ENCODE measurements around the gene ENTPD2.
"Not testable (repeated sequence)": the region's sequence is repeated elsewhere in the genome, so short reads cannot be mapped to it uniquely, and the experiment has no call there.

ENTPD2 gene

DNA sequence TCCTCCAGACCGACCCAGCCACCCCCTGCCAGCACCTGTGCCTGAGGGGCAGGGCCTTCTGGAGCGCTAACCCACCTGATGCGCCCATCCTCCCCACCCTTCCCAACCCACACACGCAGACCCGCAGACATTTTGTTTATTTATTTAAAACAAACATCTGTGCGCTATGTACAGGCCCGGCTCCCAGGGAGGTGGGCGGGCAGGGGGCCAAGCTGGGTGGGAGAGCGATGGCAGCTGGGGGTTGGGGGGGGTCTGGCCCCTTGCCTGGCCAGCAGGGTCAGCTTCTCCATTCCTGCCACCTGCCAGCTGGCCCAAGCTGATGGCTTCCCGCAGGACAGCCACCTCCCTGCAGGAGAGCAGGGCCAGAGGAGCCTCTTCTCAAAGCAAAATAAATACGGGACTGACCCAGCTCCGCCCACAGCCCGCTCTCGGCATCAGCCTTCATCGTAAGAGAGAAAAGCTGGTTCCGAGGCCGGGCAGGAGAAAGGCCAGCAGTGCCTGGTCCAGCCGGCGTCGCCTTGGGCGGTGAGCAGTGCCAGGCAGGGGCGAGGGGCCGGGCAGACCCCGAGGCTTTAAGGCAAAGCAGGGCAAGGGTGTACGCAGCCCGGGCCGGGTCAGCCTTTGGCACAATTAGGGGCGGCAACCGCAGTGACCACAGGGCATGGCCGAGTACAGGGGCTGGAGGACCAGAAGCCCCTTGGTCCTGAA lies 46.6 kb downstream of the ENTPD2 start:
- Histone ChIP-seq H3K27me3 (ENCODE audit: control insufficient read depth, insufficient read depth, low read length) (no peaks in the 10 kb centered on the region), H3K4me3 (ENCODE audit: low read length) (no peak overlapping the region), H3K36me3 (ENCODE audit: control insufficient read depth, insufficient read depth, low read length) (no peaks in the 10 kb centered on the region), H3K4me1 (ENCODE audit: control insufficient read depth, insufficient read depth, low read length) (no peaks in the 10 kb centered on the region), H3K27ac (ENCODE audit: low read depth, low read length) (no peak overlapping the region), H3K9ac (ENCODE audit: low read length) (no peak overlapping the region)

DNA sequence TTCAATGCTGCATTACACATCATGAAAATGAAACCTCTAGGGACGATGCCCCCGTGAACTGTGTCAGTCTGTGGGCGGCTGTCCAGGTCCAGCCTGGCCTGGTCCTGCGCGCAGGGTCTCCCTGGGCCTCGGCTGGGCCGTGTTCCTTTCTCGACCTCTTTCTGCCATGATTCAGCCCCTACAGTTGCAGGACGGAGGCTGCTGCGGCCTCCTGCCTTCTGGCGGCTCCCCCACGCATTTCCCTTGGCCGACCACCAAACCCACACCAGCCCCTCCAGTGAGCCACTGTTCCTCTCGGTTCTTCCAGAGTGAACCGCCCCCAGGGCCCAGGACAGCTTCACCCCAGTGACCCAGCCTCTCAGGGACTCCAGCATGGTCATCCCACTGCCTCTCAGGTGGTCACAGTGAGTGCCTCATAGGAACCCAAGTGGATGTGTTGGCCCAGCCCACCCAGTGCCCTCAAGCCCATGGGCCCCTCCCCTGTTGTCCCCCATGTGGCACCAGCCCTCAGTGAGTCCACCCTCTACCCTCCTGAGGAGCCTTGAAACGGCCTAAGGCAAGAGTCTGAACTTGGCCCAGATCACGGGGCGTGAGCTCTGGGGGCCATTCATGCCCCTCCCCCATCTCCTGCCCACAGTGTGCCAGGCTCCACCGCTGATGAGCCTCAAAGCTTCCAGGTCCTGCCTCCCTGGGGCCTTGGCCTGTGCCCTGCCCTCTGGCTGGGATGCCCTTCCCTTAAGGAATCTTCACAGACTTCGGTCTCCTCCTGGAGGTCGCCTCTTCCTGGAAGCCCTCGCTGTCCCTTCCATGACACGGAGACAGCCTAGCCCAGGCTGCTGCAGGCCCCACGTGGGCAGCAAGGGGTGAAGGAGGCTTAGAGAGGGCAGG lies 47.5 kb downstream of the ENTPD2 start:
- no peaks in the 10 kb centered on the region for H3K36me3 ChIP-seq (ENCODE audit: control insufficient read depth, insufficient read depth, low read length)
- H3K4me3 ChIP-seq (ENCODE audit: low read length), result no peak overlapping the region
- H3K4me1 ChIP-seq (ENCODE audit: control insufficient read depth, insufficient read depth, low read length), result no peaks in the 10 kb centered on the region
- no peak overlapping the region for H3K27ac ChIP-seq (ENCODE audit: low read depth, low read length)
- no peaks in the 10 kb centered on the region for H3K27me3 ChIP-seq (ENCODE audit: control insufficient read depth, insufficient read depth, low read length)
- H3K9ac ChIP-seq (ENCODE audit: low read length), result no peak overlapping the region

DNA sequence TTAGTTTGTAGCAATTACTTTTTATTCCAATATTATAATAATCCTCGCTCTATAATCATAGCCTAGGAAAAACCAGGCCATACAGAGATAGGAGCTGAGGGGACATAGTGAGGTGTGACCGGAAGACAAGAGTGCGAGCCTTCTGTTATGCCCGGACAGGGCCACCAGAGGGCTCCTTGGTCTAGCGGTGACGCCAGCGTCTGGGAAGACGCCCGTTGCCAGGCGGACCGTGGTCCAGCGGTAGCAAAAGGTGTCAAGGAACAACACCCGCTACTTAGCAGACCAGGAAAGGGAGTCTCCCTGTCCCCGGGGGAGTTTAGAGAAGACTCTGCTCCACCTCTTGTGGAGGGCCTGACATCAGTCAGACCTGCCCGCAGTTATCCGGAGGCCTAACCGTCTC lies 49.6 kb downstream of the ENTPD2 start:
- not testable (repeated sequence) for H3K36me3 ChIP-seq (ENCODE audit: control insufficient read depth, insufficient read depth, low read length); H3K9ac ChIP-seq (ENCODE audit: low read length); H3K4me3 ChIP-seq (ENCODE audit: low read length); H3K4me1 ChIP-seq (ENCODE audit: control insufficient read depth, insufficient read depth, low read length); H3K27me3 ChIP-seq (ENCODE audit: control insufficient read depth, insufficient read depth, low read length); H3K27ac ChIP-seq (ENCODE audit: low read depth, low read length)

DNA sequence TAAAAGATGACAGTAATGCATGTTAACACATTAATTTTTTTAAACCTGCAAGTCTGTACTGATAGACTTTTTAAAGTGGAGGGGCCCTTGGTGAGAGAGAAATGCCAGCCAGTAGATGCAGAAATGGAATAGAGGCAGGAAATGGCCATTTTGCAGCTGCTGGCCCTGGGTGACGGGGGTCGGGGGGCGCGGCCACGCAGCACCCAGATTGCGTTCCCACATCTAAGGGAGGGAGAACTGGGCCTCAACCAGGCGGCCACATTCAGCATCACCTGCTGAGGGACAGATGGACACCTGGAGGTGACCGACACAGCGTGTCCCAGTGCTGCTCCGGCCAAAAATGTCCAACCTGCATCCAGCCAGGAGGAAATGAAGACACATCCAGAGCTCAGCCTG lies 51.2 kb downstream of the ENTPD2 start:
- no peak overlapping the region for H3K4me3 ChIP-seq (ENCODE audit: low read length)
- H3K36me3 ChIP-seq (ENCODE audit: control insufficient read depth, insufficient read depth, low read length), result no peaks in the 10 kb centered on the region
- no peaks in the 10 kb centered on the region for H3K27me3 ChIP-seq (ENCODE audit: control insufficient read depth, insufficient read depth, low read length)
- no peak overlapping the region for H3K27ac ChIP-seq (ENCODE audit: low read depth, low read length)
- H3K9ac ChIP-seq (ENCODE audit: low read length), result no peak overlapping the region
- H3K4me1 ChIP-seq (ENCODE audit: control insufficient read depth, insufficient read depth, low read length), result no peaks in the 10 kb centered on the region

DNA sequence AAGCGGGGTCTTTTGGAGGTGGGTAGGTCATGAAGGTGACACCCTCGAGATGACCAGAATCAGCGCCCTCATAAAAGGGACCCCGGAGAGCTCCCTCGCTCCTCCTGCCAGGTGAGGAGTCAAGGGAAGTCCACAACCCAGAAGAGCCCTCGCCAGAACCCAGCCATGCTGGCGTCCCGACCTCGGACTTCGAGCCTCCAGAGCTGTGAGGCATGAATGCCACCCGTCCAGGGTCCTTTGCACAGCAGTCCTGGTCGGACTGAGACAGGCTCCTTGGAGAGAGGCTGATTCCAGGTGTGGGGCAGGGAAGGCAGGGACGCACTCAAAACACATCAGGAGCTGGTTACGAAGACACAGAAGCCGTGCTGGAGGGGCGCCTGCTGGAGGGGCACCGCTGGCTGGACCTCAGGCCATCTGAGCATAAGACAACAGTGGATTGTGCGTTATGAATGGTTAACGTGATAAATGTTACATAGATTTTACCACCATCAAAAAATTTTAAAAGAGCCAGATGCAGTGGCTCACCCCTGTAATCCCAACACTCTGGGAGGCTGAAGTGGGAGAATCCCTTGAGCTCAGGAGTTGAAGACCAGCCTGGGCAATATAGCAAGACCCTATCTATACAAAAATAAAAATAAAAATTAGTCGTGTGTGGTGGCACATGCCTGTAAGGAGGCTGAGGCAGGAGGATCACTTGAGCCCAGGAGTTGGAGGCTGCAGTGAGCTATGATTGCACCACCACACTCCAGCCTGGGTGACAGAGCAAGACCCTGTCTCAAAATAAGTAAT lies 51.8 kb downstream of the ENTPD2 start:
- Histone ChIP-seq H3K4me3 (ENCODE audit: low read length) (no peak overlapping the region), H3K27ac (ENCODE audit: low read depth, low read length) (no peak overlapping the region), H3K36me3 (ENCODE audit: control insufficient read depth, insufficient read depth, low read length) (no peaks in the 10 kb centered on the region), H3K9ac (ENCODE audit: low read length) (no peak overlapping the region), H3K4me1 (ENCODE audit: control insufficient read depth, insufficient read depth, low read length) (no peaks in the 10 kb centered on the region), H3K27me3 (ENCODE audit: control insufficient read depth, insufficient read depth, low read length) (no peaks in the 10 kb centered on the region)

DNA sequence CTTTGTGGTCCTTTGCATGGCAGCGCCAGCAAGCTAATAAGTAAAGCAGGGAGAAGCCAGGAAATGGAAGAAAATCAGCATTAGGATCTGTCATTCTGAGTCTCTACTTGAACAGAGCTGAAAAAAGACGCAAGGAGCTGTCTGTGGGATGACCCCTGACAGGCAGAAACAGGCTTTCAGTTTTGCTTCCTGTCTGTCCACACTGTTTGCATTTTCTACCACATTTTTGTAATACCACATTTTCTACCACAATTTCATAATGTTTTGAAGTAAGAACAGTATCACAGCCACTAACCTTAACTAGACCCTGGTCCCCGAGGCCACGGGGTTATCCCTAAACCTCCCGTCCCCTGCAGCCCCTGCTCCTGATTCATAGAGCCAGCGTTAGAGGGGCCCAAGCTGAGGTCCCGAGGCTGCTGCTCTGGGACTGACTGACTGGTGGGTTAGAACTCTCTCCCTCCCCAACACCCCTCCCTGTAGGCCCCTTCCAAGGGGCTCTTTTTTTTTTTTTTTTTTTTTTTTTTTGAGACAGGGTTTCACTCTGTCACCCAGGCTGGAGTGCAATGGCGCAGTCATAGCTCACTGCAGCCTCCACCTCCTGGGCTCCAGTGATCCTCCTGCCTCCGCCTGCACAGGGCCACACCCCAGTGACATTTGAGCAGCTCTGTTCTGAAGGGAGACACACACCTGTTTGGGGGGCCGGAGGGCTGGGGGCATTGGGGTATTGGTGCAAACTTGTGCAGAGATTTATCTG lies 53.5 kb downstream of the ENTPD2 start:
- Histone ChIP-seq H3K4me3 (ENCODE audit: low read length) (no peak overlapping the region), H3K36me3 (ENCODE audit: control insufficient read depth, insufficient read depth, low read length) (no peaks in the 10 kb centered on the region), H3K9ac (ENCODE audit: low read length) (no peak overlapping the region), H3K27me3 (ENCODE audit: control insufficient read depth, insufficient read depth, low read length) (peaks cover 3% of the 10 kb centered on the region), H3K27ac (ENCODE audit: low read depth, low read length) (no peak overlapping the region), H3K4me1 (ENCODE audit: control insufficient read depth, insufficient read depth, low read length) (no peaks in the 10 kb centered on the region)
